Gastroesophageal sphincter (tissue), 4 donors: Measurements from ENCODE around the gene MOV10L1. TPM values are rescaled to one million over a fixed set of nuclear protein-coding genes. Genes with fewer than 3 reads are reported as not detected.

Experiments used
- ATAC-seq: fragments of 150-250 bp; one replicate; pipeline ENCODE4 v1.9.1; 2016; ENCODE audit warnings: mild to moderate bottlenecking, moderate library complexity
- H3K27ac ChIP-seq, 4 donors: fragments of 200-600 bp; sonication (generic) in 3 of 4; 1 replicate in 3 of 4; 2 replicates in 1 of 4; pipeline ENCODE4 v1.5.1; 2016 to 2019
- H3K27me3 ChIP-seq: fragments of 200-600 bp; sonication (generic); one replicate; pipeline ENCODE4 v1.5.1; 2019
- H3K36me3 ChIP-seq, 2 donors: fragments of 200-600 bp; sonication (generic); one replicate each; pipeline ENCODE4 v1.5.1; 2019; ENCODE audit warnings: control low read depth in 1 of 2
- H3K4me1 ChIP-seq, 3 donors: fragments of 200-600 bp; sonication (generic); 1 replicate in 2 of 3; 2 replicates in 1 of 3; pipeline ENCODE4 v1.5.1; 2016 to 2019; ENCODE audit warnings: control low read depth in 2 of 3
- H3K4me3 ChIP-seq, 2 donors: fragments of 200-600 bp; sonication (generic); one replicate each; pipeline ENCODE4 v1.5.1; 2019; ENCODE audit warnings: mild to moderate bottlenecking in 1 of 2, moderate library complexity in 1 of 2
- H3K9me3 ChIP-seq, 3 donors: fragments of 200-600 bp; sonication (generic); one replicate each; pipeline ENCODE4 v1.5.1; 2017 to 2019; ENCODE audit warnings: control low read depth in 2 of 3
- CTCF ChIP-seq, 4 experiments: fragments of 200-600 bp in 2 of 4; fragments of 450-650 bp in 2 of 4; sonication (generic) in 1 of 4; IDR thresholded peaks; one replicate each; pipeline ENCODE4 v1.5.1; 2017 to 2019; ENCODE audit warnings: antibody characterized with exemption in 4 of 4, mild to moderate bottlenecking in 2 of 4, moderate library complexity in 2 of 4
- EP300 ChIP-seq: sonication (generic); formaldehyde crosslinking; IDR thresholded peaks from one replicate; pipeline ENCODE4 v1.6.1; 2017; ENCODE audit warnings: antibody characterized with exemption, mild to moderate bottlenecking
- POLR2A ChIP-seq, 2 donors: fragments of 450-650 bp; IDR thresholded peaks; one replicate each; pipeline ENCODE4 v1.6.1; 2017; ENCODE audit warnings: antibody characterized with exemption in 2 of 2, mild to moderate bottlenecking in 2 of 2, moderate library complexity in 1 of 2
- POLR2AphosphoS5 ChIP-seq: sonication (generic); formaldehyde crosslinking; IDR thresholded peaks from one replicate; pipeline ENCODE4 v1.6.1; 2017; ENCODE audit warnings: antibody characterized with exemption
- WGBS, 2 donors: methylation state at CpG; one replicate each; pipeline ENCODE4 v1.1.5; 2018; ENCODE audit warnings: low coverage in 1 of 2; 5-methylcytosine and 5-hydroxymethylcytosine counted together
- total RNA-seq, 4 donors: library from RNA; depleted of rRNA; stranded (reverse); fragments of >200 nt; gene quantifications; one replicate each; pipeline ENCODE4 v1.1.0, GENCODE V29; 2016

Gene MOV10L1
- total RNA-seq, 4 donors from 2014 or later, result 0.78 TPM; not detected in 3

DNA sequence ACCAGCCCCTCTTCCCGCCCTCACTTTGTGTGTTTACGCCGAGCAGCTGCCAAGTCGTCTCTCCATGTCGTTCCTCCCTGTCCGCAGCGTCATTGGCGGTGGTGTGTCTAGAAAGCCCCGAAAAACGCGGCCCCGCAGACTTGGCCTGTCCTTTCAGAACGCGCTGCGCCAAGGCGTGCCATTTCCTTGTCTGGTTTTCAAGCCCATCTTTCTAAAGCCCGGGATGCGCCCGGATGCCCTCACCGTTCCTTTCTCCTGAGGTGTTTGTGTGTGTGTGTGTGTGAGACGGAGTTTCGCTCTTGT is 557 bp downstream of the MOV10L1 start:
- TF ChIP-seq POLR2AphosphoS5 (no peak), CTCF (IDR thresholded peaks at IDR 0.05) (no peak), POLR2A (IDR thresholded peaks at IDR 0.05) (no peak), EP300 (no peak)
- Histone ChIP-seq H3K9me3 (peaks cover 0 to 17% (median 0%) of the 10 kb centered on the region in 3 donors), H3K27me3 (peaks cover 61% of the 10 kb centered on the region), H3K4me1 (no peaks in the 10 kb centered on the region), H3K27ac (no peak overlapping the region), H3K36me3 (no peaks in the 10 kb centered on the region), H3K4me3 (no peak overlapping the region)
- ATAC-seq, result no peak
- WGBS, 2 donors, result 94 to 98% methylated on average over 10 to 14 of the region's 22 CpGs

DNA sequence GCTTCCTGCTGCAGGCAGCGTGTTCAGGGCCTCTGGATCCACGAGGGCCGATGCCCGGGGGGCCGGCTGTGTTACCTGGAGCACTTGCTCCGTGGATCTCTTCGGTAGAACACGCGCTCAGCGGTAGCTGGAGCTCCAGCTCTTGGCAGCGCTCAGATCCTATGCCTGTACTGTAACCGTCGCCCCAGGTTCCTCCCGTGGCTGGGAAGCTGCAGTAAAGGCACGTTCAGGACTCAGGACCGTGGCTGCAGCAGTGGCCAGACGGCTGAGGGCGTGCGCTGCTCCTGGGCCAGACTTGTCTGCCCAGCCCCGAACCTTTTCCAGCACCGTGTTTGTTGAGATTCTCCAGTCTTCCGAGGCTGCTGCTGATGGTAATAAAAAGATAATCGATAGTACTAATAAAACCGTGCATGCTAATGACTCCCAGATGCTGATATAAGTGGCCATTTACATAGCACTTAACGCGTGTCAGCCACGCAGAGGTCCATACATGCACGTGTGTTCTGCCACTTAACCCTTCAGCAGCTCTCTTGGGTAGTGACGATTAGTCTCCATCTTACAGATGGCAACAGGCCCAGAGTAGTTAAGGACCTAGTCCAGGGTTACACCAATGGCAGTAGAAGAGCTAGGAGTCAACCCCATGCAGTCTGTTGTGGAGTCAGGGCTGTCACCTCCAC is 1.4 kb downstream of the MOV10L1 start:
- no peak for ATAC-seq
- WGBS, 2 donors, result 51 to 65% methylated on average over 5 to 13 of the region's 29 CpGs

GRCh38 chr22:50092342-50092741 is 2.5 kb downstream of the MOV10L1 start:
- no peak for ATAC-seq
- no peaks in the 10 kb centered on the region for H3K36me3 ChIP-seq
- TF ChIP-seq POLR2AphosphoS5 (no peak), EP300 (no peak), CTCF (IDR thresholded peaks at IDR 0.05) (no peak), POLR2A (IDR thresholded peaks at IDR 0.05) (no peak)
- peaks cover 0 to 17% (median 0%) of the 10 kb centered on the region in 3 donors for H3K9me3 ChIP-seq
- H3K4me3 ChIP-seq, result no peak overlapping the region
- WGBS, 2 donors, result 37 to 56% methylated on average over 2 to 5 of the region's 5 CpGs
- H3K4me1 ChIP-seq, result no peaks in the 10 kb centered on the region
- no peak overlapping the region for H3K27ac ChIP-seq
- H3K27me3 ChIP-seq, result peaks cover 59% of the 10 kb centered on the region

More for the DNA sequence above, 1.4 kb downstream of the MOV10L1 start:
- Histone ChIP-seq H3K4me3 (no peak overlapping the region), H3K27ac (no peak overlapping the region), H3K4me1 (no peaks in the 10 kb centered on the region), H3K9me3 (peaks cover 0 to 17% (median 0%) of the 10 kb centered on the region in 3 donors), H3K27me3 (peaks cover 63% of the 10 kb centered on the region), H3K36me3 (no peaks in the 10 kb centered on the region)
- TF ChIP-seq EP300 (no peak), POLR2A (IDR thresholded peaks at IDR 0.05) (no peak), CTCF (IDR thresholded peaks at IDR 0.05) (no peak), POLR2AphosphoS5 (no peak)

DNA sequence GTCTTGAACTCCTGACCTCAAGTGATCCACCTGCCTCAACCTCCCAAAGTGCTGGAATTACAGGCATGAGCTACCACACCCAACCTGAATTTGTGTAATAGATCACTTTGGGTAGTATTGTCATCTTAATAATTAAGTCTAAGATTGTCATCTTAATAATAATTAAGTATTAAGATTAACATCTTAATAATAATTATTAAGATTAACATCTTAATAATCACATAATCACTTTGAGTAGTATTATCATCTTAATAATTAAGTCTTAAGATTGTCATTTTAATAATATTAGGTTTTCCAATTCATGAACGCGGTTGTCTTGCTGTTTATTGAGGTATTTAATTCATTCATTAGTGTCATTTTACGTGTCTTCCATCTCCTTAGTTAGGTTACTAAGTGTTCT is 8.2 kb downstream of the MOV10L1 start:
- no peak for ATAC-seq
- H3K36me3 ChIP-seq, result no peaks in the 10 kb centered on the region
- H3K4me3 ChIP-seq, result no peak overlapping the region
- no peaks in the 10 kb centered on the region for H3K9me3 ChIP-seq
- H3K4me1 ChIP-seq, result no peaks in the 10 kb centered on the region
- TF ChIP-seq POLR2AphosphoS5 (no peak), POLR2A (IDR thresholded peaks at IDR 0.05) (no peak), EP300 (no peak), CTCF (IDR thresholded peaks at IDR 0.05) (no peak)
- 87 to 90% methylated on average over 3 of the region's 3 CpGs for WGBS, 2 donors
- no peak overlapping the region for H3K27ac ChIP-seq
- peaks cover 32% of the 10 kb centered on the region for H3K27me3 ChIP-seq

DNA sequence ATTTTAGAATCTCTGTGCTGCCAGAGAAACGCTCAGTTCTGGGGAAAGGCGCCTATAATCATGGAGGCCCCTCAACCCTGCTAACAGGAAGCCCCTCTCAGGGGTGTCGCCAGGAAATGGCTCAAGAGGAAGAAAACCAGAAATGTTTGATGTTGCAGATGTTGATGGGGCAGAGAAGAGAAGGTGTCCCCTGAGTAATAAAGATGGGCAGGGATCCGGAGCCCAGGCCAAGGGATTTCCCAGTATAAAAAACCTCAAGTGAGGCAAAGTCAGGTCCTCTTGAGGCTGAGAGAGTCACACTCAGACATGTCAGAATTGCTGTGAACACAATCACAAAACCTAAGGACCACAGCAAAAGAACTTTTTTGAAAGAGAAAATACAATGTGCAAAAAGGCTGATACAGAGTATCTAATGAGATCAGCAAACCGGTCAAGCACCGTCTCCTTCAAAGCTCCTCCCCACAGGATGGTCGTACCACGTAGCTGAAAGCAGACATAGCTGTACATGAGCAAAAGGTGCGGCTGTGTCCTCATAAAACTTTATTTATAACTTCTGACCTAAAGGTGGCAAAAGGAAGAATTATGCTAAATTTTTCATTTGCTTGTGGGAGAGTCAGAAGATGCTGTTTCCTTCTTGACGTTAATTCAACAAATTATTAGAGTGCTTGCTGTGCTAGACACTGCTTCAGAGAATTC is 12.2 kb downstream of the MOV10L1 start:
- no peak for ATAC-seq
- no peak overlapping the region for H3K4me3 ChIP-seq
- no peaks in the 10 kb centered on the region for H3K9me3 ChIP-seq
- no peak overlapping the region for H3K27ac ChIP-seq
- TF ChIP-seq EP300 (no peak), POLR2A (IDR thresholded peaks at IDR 0.05) (no peak), CTCF (IDR thresholded peaks at IDR 0.05) (no peak)
- peaks cover 21% of the 10 kb centered on the region for H3K27me3 ChIP-seq
- no peaks in the 10 kb centered on the region for H3K36me3 ChIP-seq
- no peaks in the 10 kb centered on the region for H3K4me1 ChIP-seq
- 74 to 85% methylated on average over 5 of the region's 10 CpGs for WGBS, 2 donors
